ENCODE results near the gene HPCAL1. TPM values are rescaled to one million over a fixed set of nuclear protein-coding genes. Genes with fewer than 3 reads are reported as not detected.
A peak's percentile ranks its signal among the peaks of the same experiment; 100 is the strongest.
"Not testable (repeated sequence)": the region's sequence is repeated elsewhere in the genome, so short reads cannot be mapped to it uniquely, and the experiment has no call there.

HPCAL1 gene
- total RNA-seq, 1 donor from 2014 or later, result 13.1 TPM

- H3K4me1 Mint-ChIP-seq (ENCODE audit: low read depth, unreplicated experiment), result no peaks in the 10 kb centered on the region
- no peaks in the 10 kb centered on the region for H3K27me3 Mint-ChIP-seq (ENCODE audit: unreplicated experiment)
- no peaks in the 10 kb centered on the region for H3K36me3 Mint-ChIP-seq (ENCODE audit: unreplicated experiment)
- H3K9me3 Mint-ChIP-seq (ENCODE audit: unreplicated experiment), result no peaks in the 10 kb centered on the region
- DNase-seq, result no peak
- TF ChIP-seq, protein P1, sequence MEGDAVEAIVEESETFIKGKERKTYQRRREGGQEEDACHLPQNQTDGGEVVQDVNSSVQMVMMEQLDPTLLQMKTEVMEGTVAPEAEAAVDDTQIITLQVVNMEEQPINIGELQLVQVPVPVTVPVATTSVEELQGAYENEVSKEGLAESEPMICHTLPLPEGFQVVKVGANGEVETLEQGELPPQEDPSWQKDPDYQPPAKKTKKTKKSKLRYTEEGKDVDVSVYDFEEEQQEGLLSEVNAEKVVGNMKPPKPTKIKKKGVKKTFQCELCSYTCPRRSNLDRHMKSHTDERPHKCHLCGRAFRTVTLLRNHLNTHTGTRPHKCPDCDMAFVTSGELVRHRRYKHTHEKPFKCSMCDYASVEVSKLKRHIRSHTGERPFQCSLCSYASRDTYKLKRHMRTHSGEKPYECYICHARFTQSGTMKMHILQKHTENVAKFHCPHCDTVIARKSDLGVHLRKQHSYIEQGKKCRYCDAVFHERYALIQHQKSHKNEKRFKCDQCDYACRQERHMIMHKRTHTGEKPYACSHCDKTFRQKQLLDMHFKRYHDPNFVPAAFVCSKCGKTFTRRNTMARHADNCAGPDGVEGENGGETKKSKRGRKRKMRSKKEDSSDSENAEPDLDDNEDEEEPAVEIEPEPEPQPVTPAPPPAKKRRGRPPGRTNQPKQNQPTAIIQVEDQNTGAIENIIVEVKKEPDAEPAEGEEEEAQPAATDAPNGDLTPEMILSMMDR (IDR thresholded peaks at IDR 0.05; ENCODE audit: partially characterized antibody, unreplicated experiment), result no peak
- H3K27ac Mint-ChIP-seq (ENCODE audit: unreplicated experiment), result no peak overlapping the region
- H3K4me3 Mint-ChIP-seq (ENCODE audit: unreplicated experiment), result no peak overlapping the region
Measured at GRCh38 chr2:10440736-10441135, 138.0 kb downstream of the HPCAL1 start.

DNA sequence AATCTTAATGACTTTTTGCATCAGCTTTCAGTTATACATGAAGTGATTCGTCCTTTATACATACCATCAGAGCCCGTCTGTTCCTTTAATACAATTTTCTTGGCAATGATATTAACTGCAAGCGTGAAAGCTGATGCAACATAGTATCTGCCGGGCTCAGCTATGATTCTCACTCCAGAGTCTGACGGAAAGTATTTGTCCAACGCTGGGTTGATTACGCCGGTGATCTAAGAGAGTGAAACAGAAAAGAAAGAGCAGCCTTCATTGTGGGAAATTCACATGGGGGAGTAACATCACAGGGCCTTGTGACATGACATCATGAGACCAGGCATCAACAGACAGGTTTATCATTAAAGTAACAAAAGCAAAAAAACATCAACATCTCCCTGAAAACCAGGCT lies 139.2 kb downstream of the HPCAL1 start:
- no peak overlapping the region for H3K4me3 Mint-ChIP-seq (ENCODE audit: unreplicated experiment)
- no peaks in the 10 kb centered on the region for H3K36me3 Mint-ChIP-seq (ENCODE audit: unreplicated experiment)
- no peak for DNase-seq
- H3K9me3 Mint-ChIP-seq (ENCODE audit: unreplicated experiment), result no peaks in the 10 kb centered on the region
- no peaks in the 10 kb centered on the region for H3K27me3 Mint-ChIP-seq (ENCODE audit: unreplicated experiment)
- TF ChIP-seq, protein P1 (IDR thresholded peaks at IDR 0.05; ENCODE audit: partially characterized antibody, unreplicated experiment), result no peak
- no peak overlapping the region for H3K27ac Mint-ChIP-seq (ENCODE audit: unreplicated experiment)
- no peaks in the 10 kb centered on the region for H3K4me1 Mint-ChIP-seq (ENCODE audit: low read depth, unreplicated experiment)

DNA sequence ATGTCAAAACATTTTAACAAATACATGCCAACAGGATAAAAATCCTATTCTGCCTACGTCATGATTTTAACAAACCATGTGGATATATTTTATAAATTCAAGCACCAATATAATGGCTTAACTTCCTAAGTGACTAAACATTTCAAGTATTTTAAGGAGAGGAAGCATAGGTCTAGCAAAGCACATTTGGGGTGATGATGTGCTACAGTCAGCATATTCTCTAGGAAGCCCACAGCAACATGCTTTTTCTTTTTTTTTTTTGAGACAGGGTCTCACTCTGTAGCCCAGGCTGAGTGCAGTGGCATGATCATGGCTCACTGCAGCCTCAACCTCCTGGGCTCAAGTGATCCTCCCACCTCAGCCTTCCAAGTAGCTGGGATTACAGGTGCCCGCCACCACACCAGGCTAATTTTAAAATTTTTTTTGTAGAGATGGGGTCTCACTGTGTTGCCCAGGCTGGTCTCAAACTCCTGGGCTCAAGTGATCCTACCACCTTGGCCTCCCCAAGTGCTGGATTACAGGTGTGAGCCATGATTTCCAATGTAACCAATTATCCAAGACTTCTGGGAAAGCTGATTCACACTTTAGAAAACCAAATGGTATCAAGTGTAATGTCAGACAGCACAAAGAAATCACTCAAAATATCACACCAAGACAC lies 139.9 kb downstream of the HPCAL1 start:
- H3K9me3 Mint-ChIP-seq (ENCODE audit: unreplicated experiment); H3K36me3 Mint-ChIP-seq (ENCODE audit: unreplicated experiment); DNase-seq; H3K27ac Mint-ChIP-seq (ENCODE audit: unreplicated experiment); H3K4me1 Mint-ChIP-seq (ENCODE audit: low read depth, unreplicated experiment); H3K27me3 Mint-ChIP-seq (ENCODE audit: unreplicated experiment); H3K4me3 Mint-ChIP-seq (ENCODE audit: unreplicated experiment): not testable (repeated sequence)

DNA sequence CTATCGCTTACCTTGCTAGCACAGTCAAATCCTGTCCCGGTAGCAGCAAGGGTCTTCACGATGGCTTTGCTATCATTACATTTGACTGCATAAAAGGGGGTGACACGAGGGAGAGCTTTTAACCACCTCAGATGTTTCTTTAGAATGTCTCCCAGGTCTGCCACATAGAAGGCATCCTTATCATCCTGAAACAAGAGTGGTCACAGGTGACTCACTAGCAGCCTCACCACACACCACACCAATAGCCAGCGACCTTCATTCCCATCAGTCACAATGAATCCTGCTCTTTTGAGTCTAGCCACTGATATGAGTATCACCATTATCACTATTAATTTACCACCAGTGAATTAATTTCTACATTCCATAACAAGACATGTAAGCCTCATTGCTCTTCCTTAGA lies 141.8 kb downstream of the HPCAL1 start:
- Mint-ChIP-seq H3K27ac (ENCODE audit: unreplicated experiment) (no peak overlapping the region), H3K36me3 (ENCODE audit: unreplicated experiment) (no peaks in the 10 kb centered on the region), H3K4me1 (ENCODE audit: low read depth, unreplicated experiment) (peaks cover 4% of the 10 kb centered on the region), H3K4me3 (ENCODE audit: unreplicated experiment) (no peak overlapping the region), H3K27me3 (ENCODE audit: unreplicated experiment) (peaks cover 3% of the 10 kb centered on the region), H3K9me3 (ENCODE audit: unreplicated experiment) (peaks cover 5% of the 10 kb centered on the region)
- TF ChIP-seq, protein P1 (IDR thresholded peaks at IDR 0.05; ENCODE audit: partially characterized antibody, unreplicated experiment), result no peak
- no peak for DNase-seq

GRCh38 chr2:10446631-10447030 lies 143.9 kb downstream of the HPCAL1 start:
- Mint-ChIP-seq H3K27ac (ENCODE audit: unreplicated experiment) (no peak overlapping the region), H3K9me3 (ENCODE audit: unreplicated experiment) (peaks cover 5% of the 10 kb centered on the region), H3K27me3 (ENCODE audit: unreplicated experiment) (peaks cover 3% of the 10 kb centered on the region), H3K36me3 (ENCODE audit: unreplicated experiment) (no peaks in the 10 kb centered on the region), H3K4me3 (ENCODE audit: unreplicated experiment) (peak overlapping the region; percentile 73), H3K4me1 (ENCODE audit: low read depth, unreplicated experiment) (peaks cover 4% of the 10 kb centered on the region)
- TF ChIP-seq, protein P1 (IDR thresholded peaks at IDR 0.05; ENCODE audit: partially characterized antibody, unreplicated experiment), result no peak
- no peak for DNase-seq

Data from glutamatergic neuron (in vitro differentiated cells).